Mesenchymal stem cell (in vitro differentiated cells and primary cell): ENCODE results near the gene PIK3IP1. TPM values are rescaled to one million over a fixed set of nuclear protein-coding genes. Genes with fewer than 3 reads are reported as not detected.
A peak's percentile ranks its signal among the peaks of the same experiment; 100 is the strongest.

ENCODE experiments used
- DNase-seq: peaks from one replicate; pipeline ENCODE4 v3.0.0-alpha.2; 2013
- H2AFZ ChIP-seq: one replicate; pipeline ENCODE4 v1.6.1; 2013; ENCODE audit warnings: low read depth, mild to moderate bottlenecking, control low read depth, inconsistent platforms, low read length, moderate library complexity
- H2AK5ac ChIP-seq: 2 replicates; pipeline ENCODE4 v1.6.1; 2013; ENCODE audit warnings: low read length, moderate library complexity, mild to moderate bottlenecking, inconsistent platforms; ENCODE audit not compliant: severe bottlenecking
- H2BK120ac ChIP-seq: one replicate; pipeline ENCODE4 v1.6.1; 2013; ENCODE audit warnings: low read depth, mild to moderate bottlenecking, inconsistent platforms, low read length, moderate library complexity
- H2BK12ac ChIP-seq, 2 experiments: one replicate each; pipeline ENCODE4 v1.6.1; 2013; ENCODE audit warnings: inconsistent platforms in 2 of 2, low read length in 2 of 2, mild to moderate bottlenecking in 2 of 2, moderate library complexity in 2 of 2, control low read depth in 1 of 2
- H2BK15ac ChIP-seq: one replicate; pipeline ENCODE4 v1.6.1; 2013; ENCODE audit warnings: mild to moderate bottlenecking, low read depth, inconsistent platforms; ENCODE audit not compliant: poor library complexity, severe bottlenecking
- H2BK5ac ChIP-seq: 2 replicates; pipeline ENCODE4 v1.6.1; 2013; ENCODE audit warnings: low read depth, mild to moderate bottlenecking, low read length, control low read depth, inconsistent platforms; ENCODE audit not compliant: poor library complexity, severe bottlenecking
- H3K14ac ChIP-seq, 2 experiments: one replicate each; pipeline ENCODE4 v1.6.1; 2013; ENCODE audit warnings: inconsistent platforms in 2 of 2, low read length in 2 of 2, control low read depth in 1 of 2, mild to moderate bottlenecking in 1 of 2, moderate library complexity in 1 of 2
- H3K18ac ChIP-seq, 2 experiments: one replicate each; pipeline ENCODE4 v1.6.1; 2013; ENCODE audit warnings: inconsistent platforms in 2 of 2, low read length in 2 of 2, control low read depth in 1 of 2, low read depth in 1 of 2, mild to moderate bottlenecking in 1 of 2
- H3K23ac ChIP-seq, 2 experiments: one replicate each; pipeline ENCODE4 v1.6.1; 2013; ENCODE audit warnings: inconsistent platforms in 2 of 2, low read length in 2 of 2, mild to moderate bottlenecking in 2 of 2, moderate library complexity in 2 of 2, control low read depth in 1 of 2
- H3K27ac ChIP-seq: 2 replicates; pipeline ENCODE4 v1.5.1; 2013; ENCODE audit warnings: mild to moderate bottlenecking, moderate library complexity, low read length, control low read depth, inconsistent platforms; ENCODE audit not compliant: poor library complexity, severe bottlenecking
- H3K27me3 ChIP-seq, 2 experiments: 2 replicates each; pipeline versions ENCODE4 v1.6.1 to v1.7.0; 2013; ENCODE audit warnings: low read length in 2 of 2, mild to moderate bottlenecking in 2 of 2, moderate library complexity in 2 of 2, control low read depth in 1 of 2, inconsistent platforms in 1 of 2; ENCODE audit not compliant: control insufficient read depth in 1 of 2, insufficient read depth in 1 of 2
- H3K36me3 ChIP-seq, 2 experiments: 2 replicates each; pipeline versions ENCODE4 v1.6.1 to v1.7.0; 2013; ENCODE audit warnings: low read length in 2 of 2, control low read depth in 1 of 2, inconsistent platforms in 1 of 2, low read depth in 1 of 2, mild to moderate bottlenecking in 1 of 2; ENCODE audit not compliant: insufficient read depth in 2 of 2, control insufficient read depth in 1 of 2
- H3K4ac ChIP-seq, 2 experiments: one replicate each; pipeline ENCODE4 v1.6.1; 2013; ENCODE audit warnings: inconsistent platforms in 2 of 2, low read length in 2 of 2, mild to moderate bottlenecking in 2 of 2, moderate library complexity in 2 of 2, control low read depth in 1 of 2, low read depth in 1 of 2
- H3K4me1 ChIP-seq: 2 replicates; pipeline ENCODE4 v1.6.1; 2013; ENCODE audit warnings: low read depth, low read length, control low read depth; ENCODE audit not compliant: control insufficient read depth, insufficient read depth
- H3K4me2 ChIP-seq: 2 replicates; pipeline ENCODE4 v1.6.1; 2013; ENCODE audit warnings: low read length, mild to moderate bottlenecking, inconsistent platforms; ENCODE audit not compliant: poor library complexity, severe bottlenecking
- H3K4me3 ChIP-seq, 2 experiments: 2 replicates each; pipeline versions ENCODE4 v1.5.1 to v1.7.0; 2013; ENCODE audit warnings: low read length in 2 of 2, mild to moderate bottlenecking in 2 of 2, control low read depth in 1 of 2, low read depth in 1 of 2; ENCODE audit not compliant: insufficient read depth in 1 of 2
- H3K79me1 ChIP-seq: replicated peaks from 2 replicates; pipeline ENCODE4 v1.6.1; 2013; ENCODE audit warnings: mild to moderate bottlenecking, control low read depth, low read length, inconsistent platforms; ENCODE audit not compliant: poor library complexity, severe bottlenecking
- H3K9ac ChIP-seq: 2 replicates; pipeline ENCODE4 v1.7.0; 2013; ENCODE audit warnings: mild to moderate bottlenecking, low read length, moderate library complexity
- H3K9me3 ChIP-seq: 2 replicates; pipeline ENCODE4 v1.7.0; 2013; ENCODE audit warnings: mild to moderate bottlenecking, low read length; ENCODE audit not compliant: control insufficient read depth
- H4K8ac ChIP-seq: one replicate; pipeline ENCODE4 v1.6.1; 2013; ENCODE audit warnings: inconsistent platforms, mild to moderate bottlenecking, low read length, moderate library complexity
- H4K91ac ChIP-seq: one replicate; pipeline ENCODE4 v1.6.1; 2013; ENCODE audit warnings: mild to moderate bottlenecking, low read length, inconsistent platforms
- WGBS: methylation state at CpG from one replicate; pipeline ENCODE4 v1.1.7; 2013; ENCODE audit warnings: mixed read lengths; 5-methylcytosine and 5-hydroxymethylcytosine counted together
- polyA plus RNA-seq, 2 experiments: library from polyadenylated mRNA; stranded (reverse); fragments of 200-250 nt; gene quantifications; one replicate each; pipeline ENCODE4 v1.2.3, GENCODE V29; 2013

Gene PIK3IP1
- 28.6 TPM for polyA plus RNA-seq (2013, experiment 1 of 2)
- polyA plus RNA-seq (2013, experiment 2 of 2), result 29.9 TPM

- 28% methylated on average over 18 of the region's 19 CpGs for WGBS
- Histone ChIP-seq H3K4ac (peak within 1 kb of the TSS in 1 of 2 experiments; percentile 80), H3K36me3 (peaks cover 17 to 24% of the 10 kb centered on the region in 2 experiments), H2BK120ac (peak within 1 kb of the TSS; percentile 71), H3K79me1 (peaks cover 7% of the 10 kb centered on the region), H3K27ac (peak within 1 kb of the TSS; percentile 36), H3K23ac (peak within 1 kb of the TSS in 1 of 2 experiments; percentile 77), H2BK5ac (no peak within 1 kb of the TSS), H3K18ac (peak within 1 kb of the TSS; percentile 65 to 89), H4K91ac (no peak within 1 kb of the TSS), H2AFZ (no peak within 1 kb of the TSS), H3K4me3 (peak within 1 kb of the TSS; percentile 66 to 93), H3K27me3 (no peaks in the 10 kb centered on the region), H3K14ac (peak within 1 kb of the TSS; percentile 16 to 56), H3K4me1 (peaks cover 8% of the 10 kb centered on the region), H3K9ac (peak within 1 kb of the TSS; percentile 90), H2BK15ac (no peak within 1 kb of the TSS), H2BK12ac (peak within 1 kb of the TSS; percentile 46 to 57), H3K9me3 (no peaks in the 10 kb centered on the region), H3K4me2 (peak within 1 kb of the TSS; percentile 98), H4K8ac (peak within 1 kb of the TSS; percentile 55), H2AK5ac (no peak within 1 kb of the TSS)
- peak; percentile 92 for DNase-seq
Measured at GRCh38 chr22:31292236-31292989, at the start of gene PIK3IP1. TSS of gene PIK3IP1 (minus strand) at chr22:31292488. CDS start at chr22:31292344, 144 bp downstream.

GRCh38 chr22:31341386-31342088 lies 49.2 kb upstream of the PIK3IP1 start:
- Histone ChIP-seq H3K9ac (no peak overlapping the region), H3K4me3 (no peak overlapping the region)

GRCh38 chr22:31340765-31341247 lies 48.5 kb upstream of the PIK3IP1 start:
- H3K9me3 ChIP-seq, result no peaks in the 10 kb centered on the region
- H3K23ac ChIP-seq, result no peak overlapping the region
- H3K4me1 ChIP-seq, result peaks cover 38% of the 10 kb centered on the region
- H3K14ac ChIP-seq, result no peak overlapping the region
- H2BK15ac ChIP-seq, result peak overlapping the region; percentile 37
- H3K18ac ChIP-seq, result no peak overlapping the region
- H2AFZ ChIP-seq, result no peak overlapping the region
- no peak for DNase-seq
- no peak overlapping the region for H3K27ac ChIP-seq
- H3K27me3 ChIP-seq, result no peaks in the 10 kb centered on the region
- H3K9ac ChIP-seq, result no peak overlapping the region
- peaks cover 44% of the 10 kb centered on the region for H3K79me1 ChIP-seq
- H3K36me3 ChIP-seq, result peaks cover 46 to 53% of the 10 kb centered on the region in 2 experiments
- H2BK12ac ChIP-seq, result no peak overlapping the region
- H2BK5ac ChIP-seq, result no peak overlapping the region
- H4K91ac ChIP-seq, result no peak overlapping the region
- no peak overlapping the region for H4K8ac ChIP-seq
- 39% methylated on average over 2 of the region's 2 CpGs for WGBS
- H2AK5ac ChIP-seq, result no peak overlapping the region
- no peak overlapping the region for H2BK120ac ChIP-seq
- no peak overlapping the region for H3K4me2 ChIP-seq
- no peak overlapping the region for H3K4ac ChIP-seq
- H3K4me3 ChIP-seq, result no peak overlapping the region

More at GRCh38 chr22:31341386-31342088, 49.2 kb upstream of the PIK3IP1 start:
- Histone ChIP-seq H4K8ac (no peak overlapping the region), H3K14ac (no peak overlapping the region), H3K4me2 (no peak overlapping the region), H2BK12ac (no peak overlapping the region), H3K27me3 (no peaks in the 10 kb centered on the region), H3K4ac (no peak overlapping the region), H3K18ac (no peak overlapping the region), H2AK5ac (no peak overlapping the region), H3K79me1 (peaks cover 44% of the 10 kb centered on the region), H2BK120ac (no peak overlapping the region), H3K27ac (no peak overlapping the region), H3K9me3 (no peaks in the 10 kb centered on the region), H3K36me3 (peaks cover 44 to 53% of the 10 kb centered on the region in 2 experiments), H2BK5ac (no peak overlapping the region), H4K91ac (no peak overlapping the region), H2BK15ac (peak overlapping the region; percentile 37), H2AFZ (no peak overlapping the region), H3K23ac (no peak overlapping the region), H3K4me1 (peaks cover 38% of the 10 kb centered on the region)
- 98% methylated on average over 13 of the region's 14 CpGs for WGBS
- DNase-seq, result no peak

GRCh38 chr22:31340360-31340759 lies 48.1 kb upstream of the PIK3IP1 start:
- no peak overlapping the region for H2BK12ac ChIP-seq
- no peak overlapping the region for H2BK15ac ChIP-seq
- H3K79me1 ChIP-seq, result peaks cover 48% of the 10 kb centered on the region
- no peaks in the 10 kb centered on the region for H3K9me3 ChIP-seq
- H3K36me3 ChIP-seq, result peaks cover 51 to 58% of the 10 kb centered on the region in 2 experiments
- H2BK120ac ChIP-seq, result no peak overlapping the region
- no peak overlapping the region for H3K4ac ChIP-seq
- H3K23ac ChIP-seq, result no peak overlapping the region
- no peak overlapping the region for H4K8ac ChIP-seq
- no peak overlapping the region for H3K4me2 ChIP-seq
- no peak overlapping the region for H2BK5ac ChIP-seq
- no peaks in the 10 kb centered on the region for H3K27me3 ChIP-seq
- H2AFZ ChIP-seq, result no peak overlapping the region
- H3K4me3 ChIP-seq, result no peak overlapping the region
- DNase-seq, result no peak
- H3K4me1 ChIP-seq, result peaks cover 37% of the 10 kb centered on the region
- 100% methylated on average over 5 of the region's 6 CpGs for WGBS
- H3K27ac ChIP-seq, result no peak overlapping the region
- no peak overlapping the region for H3K9ac ChIP-seq
- H4K91ac ChIP-seq, result no peak overlapping the region
- H3K18ac ChIP-seq, result no peak overlapping the region
- no peak overlapping the region for H2AK5ac ChIP-seq
- no peak overlapping the region for H3K14ac ChIP-seq
